Skeletal muscle tissue (tissue), 4 donors: Measurements from ENCODE around the gene GRM3. TPM values are rescaled to one million over a fixed set of nuclear protein-coding genes. Genes with fewer than 3 reads are reported as not detected.

Experiments used
- H3K27ac ChIP-seq: one replicate; pipeline ENCODE4 v1.7.0; 2013; ENCODE audit warnings: mild to moderate bottlenecking, low read depth, low read length, inconsistent platforms
- H3K27me3 ChIP-seq, 3 donors: one replicate each; pipeline ENCODE4 v1.7.0; 2013; ENCODE audit warnings: low read length in 3 of 3; ENCODE audit not compliant: control insufficient read depth in 3 of 3, insufficient read depth in 3 of 3
- H3K36me3 ChIP-seq, 3 donors: one replicate each; pipeline ENCODE4 v1.7.0; 2013; ENCODE audit warnings: low read length in 3 of 3; ENCODE audit not compliant: control insufficient read depth in 3 of 3, insufficient read depth in 3 of 3
- H3K4me1 ChIP-seq, 3 donors: one replicate each; pipeline ENCODE4 v1.7.0; 2013; ENCODE audit warnings: low read length in 3 of 3, mild to moderate bottlenecking in 3 of 3; ENCODE audit not compliant: control insufficient read depth in 3 of 3, insufficient read depth in 3 of 3
- H3K4me3 ChIP-seq, 3 donors: one replicate each; pipeline ENCODE4 v1.7.0; 2013; ENCODE audit warnings: low read length in 3 of 3
- H3K9ac ChIP-seq, 3 donors: one replicate each; pipeline ENCODE4 v1.7.0; 2013; ENCODE audit warnings: low read length in 3 of 3, mild to moderate bottlenecking in 3 of 3, moderate library complexity in 2 of 3, low read depth in 1 of 3
- H3K9me3 ChIP-seq, 3 donors: one replicate each; pipeline ENCODE4 v1.7.0; 2013; ENCODE audit warnings: low read length in 3 of 3; ENCODE audit not compliant: control insufficient read depth in 3 of 3
- total RNA-seq: library from RNA; depleted of rRNA; stranded (reverse); fragments of >200 nt; gene quantifications from one replicate; pipeline ENCODE4 v1.2.3, GENCODE V29; 2014
- donor health status: Osteomylitis.

GRM3 gene
- total RNA-seq, 1 donor from 2014 or later, result under 0.01 TPM

GRCh38 chr7:86689363-86689762 lies 45.7 kb downstream of the GRM3 start:
- Histone ChIP-seq H3K27me3 (no peaks in the 10 kb centered on the region), H3K9me3 (no peaks in the 10 kb centered on the region), H3K4me1 (no peaks in the 10 kb centered on the region), H3K27ac (no peak overlapping the region), H3K4me3 (no peak overlapping the region), H3K9ac (no peak overlapping the region), H3K36me3 (no peaks in the 10 kb centered on the region)

- Histone ChIP-seq H3K4me1 (no peaks in the 10 kb centered on the region), H3K4me3 (no peak overlapping the region), H3K27me3 (no peaks in the 10 kb centered on the region), H3K27ac (no peak overlapping the region), H3K9ac (no peak overlapping the region), H3K9me3 (no peaks in the 10 kb centered on the region), H3K36me3 (no peaks in the 10 kb centered on the region)
Measured at GRCh38 chr7:86692755-86693154, 49.0 kb downstream of the GRM3 start.

GRCh38 chr7:86706406-86706805 lies 62.7 kb downstream of the GRM3 start:
- Histone ChIP-seq H3K4me3 (no peak overlapping the region), H3K9me3 (no peaks in the 10 kb centered on the region), H3K36me3 (no peaks in the 10 kb centered on the region), H3K4me1 (no peaks in the 10 kb centered on the region), H3K9ac (no peak overlapping the region), H3K27ac (no peak overlapping the region), H3K27me3 (no peaks in the 10 kb centered on the region)

- no peaks in the 10 kb centered on the region for H3K36me3 ChIP-seq
- H3K9ac ChIP-seq, result no peak overlapping the region
- H3K4me3 ChIP-seq, result no peak overlapping the region
- H3K4me1 ChIP-seq, result no peaks in the 10 kb centered on the region
- H3K27me3 ChIP-seq, result no peaks in the 10 kb centered on the region
- H3K27ac ChIP-seq, result no peak overlapping the region
- H3K9me3 ChIP-seq, result no peaks in the 10 kb centered on the region
Measured at GRCh38 chr7:86708031-86708680, 64.4 kb downstream of the GRM3 start.

GRCh38 chr7:86720306-86720705 lies 76.6 kb downstream of the GRM3 start:
- Histone ChIP-seq H3K27me3 (no peaks in the 10 kb centered on the region), H3K9ac (no peak overlapping the region), H3K4me1 (no peaks in the 10 kb centered on the region)

GRCh38 chr7:86733783-86734182 lies 90.1 kb downstream of the GRM3 start:
- no peak overlapping the region for H3K9ac ChIP-seq
- H3K4me1 ChIP-seq, result no peaks in the 10 kb centered on the region
- no peak overlapping the region for H3K4me3 ChIP-seq
- H3K27me3 ChIP-seq, result no peaks in the 10 kb centered on the region
- H3K36me3 ChIP-seq, result no peaks in the 10 kb centered on the region
- H3K27ac ChIP-seq, result no peak overlapping the region
- H3K9me3 ChIP-seq, result no peaks in the 10 kb centered on the region

More at GRCh38 chr7:86720306-86720705, 76.6 kb downstream of the GRM3 start:
- H3K9me3 ChIP-seq, result no peaks in the 10 kb centered on the region
- H3K27ac ChIP-seq, result no peak overlapping the region
- no peak overlapping the region for H3K4me3 ChIP-seq
- H3K36me3 ChIP-seq, result no peaks in the 10 kb centered on the region

- no peak overlapping the region for H3K9ac ChIP-seq
- H3K36me3 ChIP-seq, result no peaks in the 10 kb centered on the region
- no peaks in the 10 kb centered on the region for H3K9me3 ChIP-seq
- no peaks in the 10 kb centered on the region for H3K4me1 ChIP-seq
- H3K4me3 ChIP-seq, result no peak overlapping the region
- H3K27ac ChIP-seq, result no peak overlapping the region
- no peaks in the 10 kb centered on the region for H3K27me3 ChIP-seq
Measured at GRCh38 chr7:86745013-86745745, 101.5 kb downstream of the GRM3 start.

GRCh38 chr7:86747698-86748097 lies 104.0 kb downstream of the GRM3 start:
- Histone ChIP-seq H3K4me3 (no peak overlapping the region), H3K36me3 (no peaks in the 10 kb centered on the region), H3K9ac (no peak overlapping the region), H3K27ac (no peak overlapping the region), H3K27me3 (no peaks in the 10 kb centered on the region), H3K9me3 (no peaks in the 10 kb centered on the region), H3K4me1 (no peaks in the 10 kb centered on the region)

GRCh38 chr7:86748201-86748600 lies 104.5 kb downstream of the GRM3 start:
- Histone ChIP-seq H3K36me3 (no peaks in the 10 kb centered on the region), H3K4me1 (no peaks in the 10 kb centered on the region), H3K9ac (no peak overlapping the region), H3K4me3 (no peak overlapping the region), H3K27ac (no peak overlapping the region), H3K27me3 (no peaks in the 10 kb centered on the region), H3K9me3 (no peaks in the 10 kb centered on the region)

GRCh38 chr7:86748843-86749719 lies 105.4 kb downstream of the GRM3 start:
- Histone ChIP-seq H3K9ac (no peak overlapping the region), H3K9me3 (no peaks in the 10 kb centered on the region), H3K4me3 (no peak overlapping the region), H3K4me1 (no peaks in the 10 kb centered on the region), H3K36me3 (no peaks in the 10 kb centered on the region), H3K27me3 (no peaks in the 10 kb centered on the region), H3K27ac (no peak overlapping the region)
